GM12891 (cell line): Measurements from ENCODE around the gene IREB2.

Source experiments
- POLR2A ChIP-seq: IDR thresholded peaks from 2 replicates; pipeline ENCODE4 v1.6.1; 2011; ENCODE audit warnings: low read depth, low read length, control low read depth
- POLR2AphosphoS5 ChIP-seq: IDR thresholded peaks from 2 replicates; pipeline ENCODE4 v1.6.1; 2011; ENCODE audit warnings: low read depth, low read length, control low read depth

DNA sequence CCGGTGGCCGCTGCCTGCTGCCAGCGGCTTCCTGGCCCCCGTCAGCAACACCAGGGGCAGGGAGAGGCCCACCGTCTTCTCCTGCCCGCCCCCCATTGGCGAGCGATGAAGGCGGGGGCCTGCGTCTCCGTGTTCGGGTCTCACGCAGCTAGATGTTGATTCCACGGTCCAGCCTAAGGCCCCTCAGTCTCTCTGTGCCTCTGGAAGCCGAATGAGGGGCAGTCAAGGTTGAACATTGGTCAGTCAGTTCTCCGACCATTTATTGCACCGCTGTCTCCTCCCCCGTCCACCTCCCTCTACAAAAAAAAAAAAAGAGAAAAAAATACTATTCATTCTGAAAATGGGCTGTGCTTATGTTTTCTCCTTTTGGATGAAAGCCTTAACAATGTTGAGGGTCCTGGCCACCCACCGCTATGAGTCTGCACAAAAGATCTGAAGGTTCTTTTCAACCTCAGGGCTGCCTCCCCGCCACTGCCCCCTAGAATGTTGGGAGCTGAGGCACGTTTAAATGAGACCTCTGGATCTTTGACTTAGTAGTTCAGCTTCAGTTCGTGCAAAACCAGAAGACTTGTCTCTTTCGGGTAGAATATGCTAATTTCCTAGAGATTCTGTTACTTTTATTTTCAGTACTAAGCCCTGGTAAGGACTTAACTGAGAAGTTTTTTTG is 736 bp downstream of the IREB2 start:
- TF ChIP-seq POLR2A: peak; percentile 55; the same call in 1 of the 2 replicates
- peak; percentile 36; the same call in 1 of the 2 replicates for TF ChIP-seq POLR2AphosphoS5
